GM19043 (cell line): ENCODE data around the gene KCNJ12.
"Not testable (repeated sequence)": the region's sequence is repeated elsewhere in the genome, so short reads cannot be mapped to it uniquely, and the experiment has no call there.

Experiments
- ATAC-seq: cut with Tn5 transposase; IDR thresholded peaks from one replicate; pipeline ENCODE4 v1.9.1; 2021; ENCODE audit warnings: low read depth; ENCODE audit not compliant: unreplicated experiment

KCNJ12 gene

DNA sequence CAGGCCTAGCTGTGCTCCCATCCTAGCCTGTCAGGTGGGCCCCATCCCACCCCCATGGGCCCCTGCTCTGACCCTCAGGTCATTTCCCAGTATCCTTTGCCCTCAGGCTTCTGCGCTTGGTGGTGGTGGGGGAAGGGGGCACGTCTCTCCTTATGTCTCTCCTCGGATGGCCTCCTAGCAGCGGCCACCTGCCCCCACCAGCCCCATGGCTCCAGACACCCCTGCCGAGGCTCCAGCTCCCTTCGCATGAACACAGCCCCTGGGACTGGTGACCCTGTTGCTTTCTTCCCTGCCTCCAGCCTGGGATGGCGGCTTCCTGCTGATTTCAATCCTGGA lies 27.3 kb upstream of the KCNJ12 start:
- ATAC-seq = not testable (repeated sequence)

DNA sequence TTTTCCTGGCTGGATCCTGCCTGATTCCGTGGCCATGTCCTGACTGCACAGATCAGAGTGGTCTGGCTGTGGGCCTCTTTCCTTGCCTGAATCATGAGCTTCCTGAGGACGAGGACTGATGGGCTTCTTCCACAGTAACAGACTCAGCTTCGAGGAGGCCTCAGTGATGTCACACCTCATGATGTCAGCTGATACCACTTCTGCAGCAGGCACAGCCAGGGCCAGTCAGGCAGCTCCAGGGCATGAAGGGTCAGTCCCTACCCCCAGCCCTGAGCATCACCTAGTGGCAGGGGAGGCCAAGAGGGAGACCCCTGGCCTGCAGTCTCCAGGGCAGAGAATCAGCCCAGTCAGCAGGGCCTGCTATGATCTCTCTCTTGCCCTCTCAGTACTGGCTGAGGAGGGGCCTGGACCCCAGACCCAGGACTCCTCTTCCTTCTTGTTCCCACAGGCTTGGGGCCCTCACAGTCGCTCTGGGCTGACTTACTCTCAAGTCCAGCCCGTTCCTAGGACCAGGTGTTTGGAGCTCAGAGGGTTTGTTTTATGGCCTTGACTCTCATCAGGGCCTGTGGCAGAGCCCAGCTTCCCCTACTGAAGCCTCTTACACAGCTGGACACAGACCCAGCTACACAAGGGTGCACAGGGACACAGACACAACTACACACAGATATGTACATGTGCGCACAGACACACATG lies 26.7 kb upstream of the KCNJ12 start:
- not testable (repeated sequence) for ATAC-seq

DNA sequence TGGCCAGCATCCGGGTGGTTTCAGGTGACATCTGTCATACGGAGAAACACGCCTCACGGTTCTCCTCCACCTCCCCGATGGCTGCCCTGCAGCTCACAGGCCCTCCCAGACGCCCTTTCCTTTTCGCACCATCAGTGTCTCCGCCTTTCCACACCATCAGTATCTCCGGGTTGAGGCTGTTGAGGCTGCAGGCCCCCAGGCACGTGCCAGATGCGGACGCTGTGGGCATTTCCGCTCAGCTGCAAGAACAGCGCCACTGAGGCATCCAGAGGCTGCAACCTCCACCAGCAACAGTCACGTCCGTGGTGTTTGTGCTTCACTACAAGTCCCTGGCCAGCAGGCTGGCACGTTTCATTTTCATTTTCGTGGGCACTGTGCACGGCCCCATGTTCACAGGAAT lies 25.7 kb upstream of the KCNJ12 start:
- ATAC-seq = not testable (repeated sequence)

DNA sequence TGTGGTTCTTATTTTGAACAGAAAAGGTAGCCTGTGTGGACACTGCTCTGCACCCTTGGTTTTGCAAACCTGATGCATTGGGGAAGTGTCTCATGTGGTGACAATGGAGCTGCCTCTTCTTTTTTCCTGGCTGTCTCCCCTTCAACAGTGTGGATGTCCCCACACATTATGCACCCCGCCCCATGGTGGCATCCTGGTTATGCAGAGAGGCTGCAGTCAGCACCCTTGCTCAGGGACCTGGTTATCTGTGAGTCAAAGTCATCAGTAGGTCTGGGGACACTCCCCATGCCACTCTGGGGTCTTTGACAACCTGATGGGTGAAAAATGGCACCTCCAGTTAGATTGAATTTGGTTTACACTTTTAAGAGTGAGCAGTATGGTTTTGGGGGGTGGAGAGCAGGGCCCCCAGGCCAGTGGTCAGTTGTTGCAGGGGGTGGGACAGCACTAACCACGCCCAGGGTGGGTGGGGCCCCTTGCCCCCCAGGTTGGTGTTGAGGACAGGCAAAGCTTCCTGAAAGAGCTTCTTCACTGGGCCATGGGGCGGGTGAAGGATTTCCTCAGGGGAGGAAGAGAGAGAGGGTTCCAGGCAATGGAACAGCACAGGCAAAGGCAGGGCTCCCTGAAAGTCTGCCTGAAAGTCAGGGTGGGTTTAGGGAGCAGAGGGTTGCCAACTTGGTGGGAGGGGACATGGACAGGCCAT lies 24.6 kb upstream of the KCNJ12 start:
- no peak for ATAC-seq

DNA sequence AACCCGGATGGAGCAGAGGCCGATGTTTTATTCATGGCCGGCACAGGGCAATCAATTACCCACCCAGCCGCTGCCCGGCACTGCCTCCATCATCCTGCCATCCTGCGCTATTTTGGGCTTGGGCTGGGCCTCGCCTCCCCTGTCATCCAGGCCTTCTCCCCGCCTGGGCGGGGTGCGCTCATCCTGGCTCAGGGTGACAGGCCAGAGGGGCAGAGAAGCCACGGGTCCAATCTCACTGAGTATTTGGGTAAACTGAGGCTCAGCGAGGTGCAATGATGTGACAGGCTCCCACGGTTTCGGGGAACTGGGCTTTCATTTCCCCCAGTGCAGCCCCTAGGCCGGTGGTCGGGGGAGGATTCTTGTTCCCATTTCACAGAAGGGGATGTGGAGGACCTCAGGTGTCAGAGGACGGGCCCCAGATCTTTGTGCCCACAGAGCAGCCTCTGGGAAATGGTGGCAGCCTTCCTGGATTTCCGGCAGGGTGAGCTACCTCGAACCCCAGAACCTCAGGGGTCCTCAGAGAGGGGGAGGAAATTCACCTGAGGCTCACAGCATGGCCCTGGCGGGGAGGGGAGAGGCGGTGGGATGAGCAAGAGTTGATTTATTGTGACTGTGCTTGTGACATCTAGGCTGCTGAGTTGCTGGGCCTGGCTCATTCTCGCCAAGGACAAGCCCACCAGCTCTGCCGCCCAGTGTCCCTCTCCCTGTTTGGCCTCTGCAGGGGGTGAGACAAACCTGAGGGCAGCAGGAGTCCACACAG lies 23.8 kb upstream of the KCNJ12 start:
- no peak for ATAC-seq

DNA sequence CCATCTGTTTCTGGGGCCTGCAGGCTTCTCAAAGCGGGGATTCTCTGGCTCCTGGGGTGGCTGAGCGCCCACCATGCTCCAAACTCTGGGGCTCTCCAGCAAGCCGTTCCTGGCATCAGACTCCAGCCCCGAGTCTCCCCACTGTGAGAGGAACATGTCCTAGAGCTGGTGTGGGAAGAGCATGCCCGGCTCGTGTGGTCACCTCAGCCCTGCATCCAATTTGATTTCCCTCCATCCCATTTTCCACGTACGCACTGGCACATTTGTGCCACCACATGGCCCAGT lies 23.2 kb upstream of the KCNJ12 start:
- no peak for ATAC-seq

DNA sequence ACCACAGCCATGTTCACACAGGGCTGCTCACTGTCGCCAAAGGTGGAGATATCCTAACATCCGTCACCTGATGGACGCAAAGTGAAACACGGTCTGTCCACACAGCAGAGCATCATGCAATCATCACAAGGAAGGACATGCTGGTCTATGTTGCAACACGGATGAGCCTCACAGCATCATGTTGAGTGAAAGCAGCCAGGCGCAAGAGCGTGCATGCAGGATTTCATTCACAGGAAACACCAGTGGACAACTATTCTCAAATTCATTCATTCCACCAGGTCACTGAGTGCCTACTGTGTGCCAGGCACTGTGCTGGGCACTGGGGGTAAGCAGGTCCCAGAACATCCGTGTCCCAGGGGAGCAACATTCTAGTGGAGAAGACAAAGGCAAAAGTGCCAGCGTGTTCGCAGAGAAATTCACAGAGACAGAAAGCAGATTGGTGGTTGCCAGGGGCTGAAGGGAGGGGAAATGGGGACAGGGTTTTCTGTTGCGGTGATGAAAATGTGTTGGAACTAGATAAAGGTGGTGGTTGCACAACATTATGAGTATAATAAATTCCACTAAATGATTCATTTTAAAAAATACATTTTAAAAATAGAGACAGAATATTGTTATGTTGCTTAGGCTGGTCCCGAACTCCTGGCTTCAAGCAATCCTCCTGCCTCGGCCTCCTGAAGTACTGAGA lies 22.7 kb upstream of the KCNJ12 start:
- ATAC-seq = no peak

DNA sequence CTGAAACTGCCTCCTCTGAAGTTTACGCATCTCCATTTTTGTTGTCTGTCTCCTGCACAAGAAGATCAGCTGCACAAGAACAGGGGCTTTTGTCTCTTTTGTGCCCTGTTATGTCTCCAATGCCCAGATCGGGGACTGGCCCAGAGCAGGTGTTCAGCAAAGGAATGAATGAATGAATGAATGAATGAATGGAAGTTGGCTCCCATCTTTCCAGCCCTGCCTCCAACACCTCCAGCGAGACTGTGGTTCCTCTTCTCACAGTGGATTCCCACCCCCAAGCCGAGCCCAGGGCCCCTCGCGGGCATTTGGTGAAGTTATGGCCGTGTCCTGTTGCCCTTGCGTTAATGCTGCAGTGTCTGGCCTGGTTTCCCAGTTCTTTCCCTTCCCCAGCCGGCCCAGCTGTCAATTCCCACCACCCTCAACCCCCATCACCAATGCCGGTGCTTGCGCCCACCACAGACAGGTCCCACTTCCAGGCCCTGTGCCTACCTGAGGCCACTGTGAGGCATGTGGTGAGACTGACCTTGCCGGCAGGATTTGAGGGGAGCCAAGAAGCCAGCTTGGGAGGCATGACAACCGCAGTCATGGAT lies 21.3 kb upstream of the KCNJ12 start:
- ATAC-seq = no peak

DNA sequence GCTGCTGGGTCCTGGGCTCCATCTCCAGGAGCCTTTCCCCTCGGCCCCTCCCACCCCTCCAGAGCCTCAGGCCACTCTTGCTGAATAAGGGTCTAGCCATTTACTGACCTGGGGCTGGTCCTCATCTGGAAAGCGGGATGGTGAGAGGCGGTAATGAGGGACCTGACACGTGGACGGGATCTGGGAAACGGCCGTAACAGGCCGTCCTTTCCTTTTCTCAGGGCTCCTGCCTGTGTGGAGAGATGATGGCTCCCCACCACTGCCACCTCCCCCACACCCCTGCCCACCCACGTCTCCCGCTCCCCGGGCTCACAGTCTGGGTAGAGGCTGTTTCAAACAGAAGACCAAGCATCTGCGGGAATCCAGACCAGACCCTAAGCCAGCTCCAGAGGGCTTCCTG lies 20.6 kb upstream of the KCNJ12 start:
- no peak for ATAC-seq

DNA sequence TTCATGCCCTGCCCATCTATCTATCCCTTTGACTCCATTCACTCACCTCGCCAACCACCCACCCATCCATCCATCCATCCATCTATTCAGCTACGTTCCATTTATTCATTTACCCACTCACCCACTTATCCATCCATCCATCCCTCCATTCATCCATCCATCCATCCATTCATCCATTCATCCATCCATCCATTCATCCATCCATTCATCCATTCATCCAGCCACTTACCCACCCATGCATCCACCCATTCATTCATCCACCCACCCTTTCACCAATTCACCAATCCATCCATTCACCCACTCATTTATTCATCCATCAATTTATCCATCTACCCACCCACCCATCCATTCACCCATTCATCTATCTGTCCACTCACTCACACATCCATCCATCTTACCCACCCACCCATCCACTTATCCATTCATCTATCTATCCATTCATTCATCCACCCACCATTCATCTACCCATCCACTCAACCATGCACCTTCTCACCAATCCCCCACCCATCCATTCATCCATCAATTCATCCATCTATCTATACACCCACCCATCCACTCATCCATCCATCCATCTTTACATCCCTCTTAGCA lies 19.5 kb upstream of the KCNJ12 start:
- no peak for ATAC-seq

DNA sequence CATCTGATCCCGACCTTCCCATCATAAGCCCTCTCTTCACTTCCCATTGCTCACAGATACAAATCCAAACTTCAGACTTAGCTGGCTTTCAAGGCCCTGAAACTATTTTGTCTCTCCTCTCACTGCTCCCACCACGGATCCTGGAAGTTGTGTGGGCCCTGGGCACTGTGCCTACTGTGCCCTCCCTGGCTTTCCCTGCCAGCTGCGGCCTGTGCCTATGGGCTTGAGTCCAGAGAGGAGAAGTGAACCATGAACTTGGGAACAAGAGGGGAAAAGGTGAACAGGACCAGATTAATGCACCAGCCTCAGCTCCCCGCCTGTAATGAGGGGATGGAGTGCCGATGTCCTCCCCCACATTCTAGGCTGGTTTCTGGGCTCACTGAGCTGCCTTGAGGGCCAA lies 18.9 kb upstream of the KCNJ12 start:
- ATAC-seq = no peak

DNA sequence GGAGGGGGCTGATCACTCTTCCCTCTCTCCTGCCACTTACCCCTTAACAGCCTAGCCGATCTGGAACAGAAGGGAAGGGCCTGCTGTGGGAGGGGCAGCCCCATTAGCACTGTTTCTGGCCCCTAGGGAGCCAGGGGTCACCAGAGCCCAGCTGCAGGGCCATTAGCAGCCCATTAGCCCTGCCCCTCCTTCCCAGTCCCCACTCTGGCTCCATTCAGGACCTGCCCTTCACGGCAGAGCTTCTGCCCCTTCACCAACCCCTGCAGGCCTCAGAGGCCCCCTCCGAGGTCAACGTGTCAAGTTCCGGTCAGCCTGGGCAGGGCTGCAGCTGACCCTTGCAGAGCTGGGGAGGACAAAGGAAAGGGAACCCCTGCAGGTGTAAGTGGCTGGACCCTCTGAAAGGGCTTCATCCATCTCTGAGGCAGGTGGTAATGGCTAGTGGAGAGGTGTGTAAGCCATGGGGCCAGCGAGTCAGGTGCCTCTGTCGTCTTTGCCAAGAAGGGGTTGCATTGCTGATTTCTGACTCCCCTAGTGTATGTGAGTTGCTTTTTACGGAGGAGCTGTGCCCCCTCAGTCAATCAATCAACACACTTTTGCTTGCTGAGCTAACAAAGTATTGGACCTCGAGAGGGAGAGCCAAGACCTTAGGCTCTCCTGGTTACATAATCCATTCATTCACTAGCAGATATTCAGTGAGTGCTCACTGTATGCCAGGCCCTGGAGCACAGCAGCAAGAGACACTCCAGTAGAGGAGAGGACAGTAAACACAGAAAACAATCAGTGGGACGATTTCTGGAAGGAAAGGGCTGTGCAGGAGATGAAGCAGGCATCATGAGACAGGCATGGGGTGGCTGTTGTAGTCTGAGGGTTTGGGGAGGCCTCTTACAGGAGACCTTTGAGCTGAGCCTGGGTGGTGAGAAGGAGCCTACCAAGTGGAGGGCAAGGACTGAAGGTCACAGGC lies 18.2 kb upstream of the KCNJ12 start:
- ATAC-seq = no peak

DNA sequence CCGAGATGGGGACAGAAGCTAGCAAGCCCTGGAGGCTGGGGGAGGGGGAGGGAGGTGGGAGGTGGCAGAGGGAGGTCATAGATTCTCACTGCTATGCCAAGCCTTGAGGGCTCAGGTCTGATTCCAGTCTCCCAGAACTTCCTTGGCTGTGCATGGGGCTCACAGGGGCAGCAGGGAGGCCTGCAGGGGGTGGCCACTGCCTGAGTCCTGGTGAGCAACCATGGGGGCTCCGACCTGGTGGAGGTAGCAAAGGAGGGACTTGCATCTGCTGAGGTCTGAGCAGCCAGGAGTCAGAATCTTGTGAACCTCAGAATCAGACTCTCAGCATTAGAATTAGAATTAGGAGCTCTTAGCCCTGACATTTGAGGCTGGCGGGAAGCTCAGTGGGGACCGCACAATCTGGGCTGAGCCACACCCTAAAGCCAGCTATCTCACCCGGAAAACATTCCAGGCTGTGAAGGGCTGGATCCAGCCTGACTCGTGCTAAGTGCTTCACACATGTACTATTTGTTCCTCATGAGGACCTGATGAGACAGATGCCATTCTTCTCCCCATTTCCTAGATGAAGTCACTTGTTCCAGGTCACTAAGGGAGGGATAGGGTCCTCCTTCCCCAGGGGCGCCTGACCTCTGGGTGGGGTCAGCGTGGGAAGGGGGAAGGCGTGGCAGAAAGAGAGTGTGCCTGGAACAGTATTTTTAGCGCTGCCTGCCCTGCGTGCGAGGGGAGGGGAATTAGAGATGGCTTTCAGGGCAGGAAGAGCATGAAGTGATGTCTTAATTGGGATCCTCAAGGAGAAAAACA lies 17.3 kb upstream of the KCNJ12 start:
- no peak for ATAC-seq

DNA sequence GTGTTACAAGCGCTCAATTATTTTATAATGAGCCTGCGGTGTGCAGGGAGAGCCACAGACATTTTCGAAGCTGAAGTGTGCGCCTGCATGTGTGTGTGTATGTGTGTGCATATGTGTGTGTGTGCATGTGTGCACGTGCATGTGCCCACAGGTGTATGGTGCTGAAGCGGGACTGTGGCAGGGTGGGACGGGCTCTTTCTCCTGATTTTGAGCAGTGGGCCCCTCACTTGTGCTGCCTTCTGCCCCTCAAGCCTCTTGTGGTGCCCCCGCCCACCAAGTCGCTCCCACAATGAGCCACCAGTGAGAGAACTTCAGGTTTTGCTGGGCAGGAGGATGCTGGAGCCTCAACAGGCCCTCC lies 16.7 kb upstream of the KCNJ12 start:
- ATAC-seq = no peak

DNA sequence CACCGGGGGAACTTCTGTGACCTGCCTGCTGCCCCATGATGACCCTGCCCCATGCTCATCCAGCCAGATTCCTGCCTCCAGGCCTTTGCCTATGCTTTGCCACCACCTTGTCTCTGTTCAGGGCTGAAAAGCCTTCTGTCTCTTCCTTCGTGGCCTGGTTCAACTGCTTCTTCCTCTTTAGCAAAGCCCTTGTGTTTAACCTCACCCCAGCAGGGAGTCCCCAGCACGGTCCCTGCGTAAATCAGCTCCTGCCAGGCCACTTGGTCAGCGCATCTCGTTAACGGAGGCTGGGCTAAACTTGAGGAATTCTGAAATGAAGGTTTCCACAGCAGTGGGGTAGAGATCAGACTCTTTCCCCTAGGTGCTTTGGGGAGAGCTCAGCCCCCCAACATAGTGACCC lies 16.1 kb upstream of the KCNJ12 start:
- no peak for ATAC-seq

DNA sequence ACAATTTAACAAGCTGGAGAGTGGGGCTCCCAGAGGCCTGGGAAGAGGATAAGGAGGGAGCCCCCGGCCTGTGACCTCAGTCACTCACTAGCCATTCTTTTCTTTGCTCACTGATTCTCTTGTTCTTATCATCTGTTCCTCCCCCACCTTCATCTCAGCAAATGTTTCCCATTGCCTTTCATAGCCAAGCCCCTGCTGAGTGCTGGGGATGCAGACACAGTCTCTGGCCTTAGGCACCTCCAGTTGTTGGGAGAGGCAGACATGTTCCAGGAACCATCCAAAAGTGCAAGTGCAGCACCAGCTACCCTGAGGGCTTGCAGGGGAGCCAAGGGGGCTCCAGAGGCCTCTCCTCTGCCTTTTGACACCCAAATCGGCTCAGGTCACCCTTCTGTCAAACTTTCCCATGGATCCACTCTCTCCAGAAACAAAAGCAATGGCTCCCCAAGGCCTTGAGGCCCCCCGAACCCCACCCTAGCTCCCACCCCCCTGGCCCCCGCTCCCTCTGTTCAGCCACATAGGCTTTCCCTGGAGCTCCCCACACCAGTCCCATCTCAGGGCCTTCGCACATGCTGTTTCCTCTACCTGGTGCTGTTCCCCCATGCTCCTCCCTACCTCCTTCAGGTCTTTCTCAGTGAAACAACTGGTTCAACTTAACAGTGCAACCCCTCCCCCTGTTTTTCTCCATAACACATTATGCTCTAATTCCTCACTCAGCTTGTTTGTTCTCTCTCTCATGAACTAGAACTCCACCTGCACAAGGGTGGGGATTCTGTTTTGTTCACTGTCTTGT lies 14.9 kb upstream of the KCNJ12 start:
- no peak for ATAC-seq

DNA sequence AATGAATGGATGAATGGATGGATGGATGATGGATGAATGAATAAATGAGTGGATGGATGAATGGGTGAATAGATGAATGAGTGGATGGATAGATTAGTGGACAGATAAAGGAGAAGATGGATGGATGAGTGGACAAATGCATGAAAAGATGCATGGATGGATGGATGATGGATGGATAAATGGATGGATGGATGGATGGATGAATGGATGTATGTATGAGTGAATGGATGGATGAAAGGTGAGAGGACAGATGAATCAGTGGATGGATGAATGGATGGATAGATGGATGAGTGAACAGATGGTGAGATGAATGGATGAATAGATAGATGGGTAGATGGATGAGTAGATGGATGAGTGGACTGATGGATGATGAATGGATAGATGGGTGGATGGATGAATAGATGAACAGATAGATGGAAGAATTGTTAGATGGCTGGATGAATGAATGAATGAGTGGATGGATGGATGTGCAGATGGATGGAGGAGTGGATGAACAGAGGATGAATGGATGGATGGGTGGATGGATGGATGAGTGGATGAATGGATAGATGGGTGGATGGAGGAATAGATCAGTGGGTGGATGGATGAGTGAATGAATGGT lies 13.7 kb upstream of the KCNJ12 start:
- ATAC-seq = no peak
